HTR-8/SVneo (cell line): ENCODE results near the gene TFPI.
"Not testable (repeated sequence)": the region's sequence is repeated elsewhere in the genome, so short reads cannot be mapped to it uniquely, and the experiment has no call there.

Source experiments
- DNase-seq: peaks from one replicate; pipeline ENCODE4 v3.0.0; 2011; ENCODE audit warnings: low spot score, mixed read lengths; ENCODE audit not compliant: insufficient read length
- FAIRE-seq: peaks from 2 replicates; lab custom pipeline; 2011; peaks lifted over from hg19 to GRCh38; lab: Jason Lieb, UNC

TFPI gene

GRCh38 chr2:187554011-187554703 is at the start of gene TFPI:
TFPI (minus strand) TSS chr2:187554435; CDS start chr2:187503768, 50,667 bp downstream.
- FAIRE-seq: peak; percentile 36

GRCh38 chr2:187594801-187595200 is 40.6 kb upstream of the TFPI start:
- DNase-seq (no peak), FAIRE-seq (no peak)

More at GRCh38 chr2:187554011-187554703, at the start of gene TFPI:
- DNase-seq: peak; percentile 50

GRCh38 chr2:187593697-187594096 is 39.5 kb upstream of the TFPI start:
- DNase-seq (no peak), FAIRE-seq (no peak)

- no peak for DNase-seq
- no peak for FAIRE-seq
Observed at GRCh38 chr2:187593098-187593497, 38.9 kb upstream of the TFPI start.

DNA sequence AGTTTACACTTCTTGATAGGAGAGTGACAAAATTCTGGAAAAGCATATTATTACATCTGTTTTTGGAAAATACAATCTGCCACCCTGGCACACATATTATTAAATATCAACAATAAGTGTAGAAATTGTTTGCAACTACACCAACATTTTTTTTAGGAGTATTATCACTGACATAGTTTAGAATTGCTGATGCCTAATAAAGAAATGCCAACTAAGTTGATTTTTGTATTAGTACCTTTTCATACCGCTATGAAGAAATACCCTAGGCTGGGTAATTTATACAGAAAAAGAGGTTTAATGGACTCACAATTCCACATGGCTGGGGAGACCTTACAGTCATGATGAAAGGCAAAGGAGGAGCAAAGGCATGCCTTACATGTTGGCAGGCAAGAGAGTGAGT is 35.9 kb upstream of the TFPI start:
- no peak for FAIRE-seq

DNA sequence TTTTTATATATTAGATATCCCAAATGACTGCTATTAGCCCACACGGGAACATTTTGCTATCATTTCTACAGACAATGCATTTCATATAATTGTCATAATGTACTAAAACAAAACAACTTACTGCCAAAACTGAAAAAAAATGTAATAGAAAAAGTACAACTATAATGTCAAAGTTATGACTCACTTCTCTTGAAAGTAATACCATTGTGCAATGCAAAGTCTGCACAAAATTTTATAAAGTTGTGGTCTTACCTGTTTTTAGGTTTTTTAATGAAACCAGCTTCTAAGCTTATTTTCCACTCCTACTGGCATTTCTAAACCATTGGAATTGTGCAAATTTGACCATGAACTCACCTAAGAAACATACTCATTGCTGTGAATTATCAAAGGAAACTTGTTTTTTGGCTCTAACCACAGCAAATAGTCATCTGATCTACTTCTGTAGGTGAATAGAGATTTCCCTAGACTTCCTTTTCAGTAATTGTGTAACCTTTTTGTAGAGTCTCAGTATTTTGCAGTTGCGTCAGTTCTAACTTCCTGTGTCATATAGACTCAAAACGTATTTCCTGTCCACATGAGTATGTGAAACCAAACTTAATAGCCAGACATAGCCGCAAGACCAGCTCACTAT is 31.9 kb upstream of the TFPI start:
- DNase-seq: no peak
- no peak for FAIRE-seq

More for the DNA sequence above, 35.9 kb upstream of the TFPI start:
- no peak for DNase-seq

GRCh38 chr2:187581125-187581896 is 27.1 kb upstream of the TFPI start:
- DNase-seq: peak; percentile 23
- FAIRE-seq: peak; percentile 89

- peak; percentile 41 for DNase-seq
- FAIRE-seq: no peak
Observed at GRCh38 chr2:187580462-187581124, 26.4 kb upstream of the TFPI start.

DNA sequence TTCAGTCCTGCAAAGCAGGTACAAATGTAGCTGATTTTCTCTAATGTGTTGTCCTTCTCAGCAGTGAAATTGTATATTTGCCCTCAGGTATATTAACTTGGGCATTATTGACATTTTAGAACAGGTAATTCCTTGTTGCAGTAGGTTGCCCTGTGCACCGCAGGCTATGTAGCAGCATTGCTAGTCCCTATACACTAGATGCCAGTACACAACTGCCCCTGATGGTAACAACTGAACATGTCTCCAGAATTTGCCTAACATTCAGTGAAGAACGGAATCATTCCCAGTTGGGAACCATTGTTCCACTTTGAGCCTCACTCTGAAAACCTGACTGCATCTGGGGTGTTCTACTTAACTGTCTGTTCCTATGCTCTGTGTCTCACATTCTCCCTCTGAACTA is 23.1 kb upstream of the TFPI start:
- FAIRE-seq (peak; percentile 83), DNase-seq (no peak)

- no peak for FAIRE-seq
- DNase-seq: no peak
Observed at GRCh38 chr2:187576906-187577305, 22.7 kb upstream of the TFPI start.

DNA sequence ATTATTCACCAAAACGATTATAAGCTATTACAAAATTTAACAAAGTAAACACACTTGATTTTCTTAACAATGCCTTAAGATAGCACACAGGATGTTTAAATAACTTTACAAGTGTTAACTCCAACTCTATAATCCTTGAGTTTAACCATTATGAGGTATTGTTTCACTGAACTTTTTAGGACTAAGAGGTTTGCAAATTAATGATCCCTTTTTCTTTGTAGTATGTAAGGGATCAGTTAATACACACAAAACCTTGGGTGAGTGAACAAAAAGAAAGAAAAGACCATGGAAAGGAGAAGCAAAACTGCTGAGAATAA is 21.5 kb upstream of the TFPI start:
- FAIRE-seq: no peak
- no peak for DNase-seq

- DNase-seq (no peak), FAIRE-seq (no peak)
Observed at GRCh38 chr2:187574969-187575750, 20.9 kb upstream of the TFPI start.

DNA sequence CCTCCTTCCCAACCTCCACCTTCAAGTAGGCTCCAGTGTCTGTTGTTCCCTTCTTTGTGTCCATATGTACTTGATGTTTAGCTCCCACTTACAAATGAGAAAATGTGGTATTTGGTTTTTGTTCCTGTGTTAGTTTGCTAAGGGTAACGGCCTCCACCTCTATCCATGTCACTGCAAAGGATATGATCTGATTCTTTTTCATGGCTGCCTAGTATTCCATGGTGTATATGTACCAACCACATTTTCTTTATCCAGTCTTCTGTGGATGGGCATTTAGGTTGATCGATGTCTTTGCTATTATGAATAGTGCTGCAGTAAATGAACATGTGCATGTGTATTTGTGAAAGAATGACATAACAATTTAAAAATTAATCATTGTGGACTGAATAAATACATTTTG is 19.5 kb upstream of the TFPI start:
- FAIRE-seq (peak; percentile 42), DNase-seq (no peak)

DNA sequence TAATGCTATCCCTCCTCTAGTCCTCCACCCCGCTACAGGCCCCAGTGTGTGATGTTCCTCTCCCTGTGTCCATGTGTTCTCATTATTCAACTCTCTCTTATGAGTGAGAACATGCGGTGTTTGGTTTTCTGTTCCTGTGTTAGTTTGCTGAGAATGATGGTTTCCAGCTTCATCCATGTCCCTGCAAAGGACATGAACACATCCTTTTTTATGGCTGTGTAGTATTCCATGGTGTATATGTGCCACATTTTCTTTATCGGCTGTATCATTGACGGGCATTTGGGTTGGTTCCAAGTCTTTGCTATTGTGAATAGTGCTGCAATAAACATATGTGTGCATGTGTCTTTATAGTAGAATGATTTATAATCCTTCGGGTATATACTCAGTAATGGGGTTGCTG is 17.8 kb upstream of the TFPI start:
- not testable (repeated sequence) for FAIRE-seq, DNase-seq

DNA sequence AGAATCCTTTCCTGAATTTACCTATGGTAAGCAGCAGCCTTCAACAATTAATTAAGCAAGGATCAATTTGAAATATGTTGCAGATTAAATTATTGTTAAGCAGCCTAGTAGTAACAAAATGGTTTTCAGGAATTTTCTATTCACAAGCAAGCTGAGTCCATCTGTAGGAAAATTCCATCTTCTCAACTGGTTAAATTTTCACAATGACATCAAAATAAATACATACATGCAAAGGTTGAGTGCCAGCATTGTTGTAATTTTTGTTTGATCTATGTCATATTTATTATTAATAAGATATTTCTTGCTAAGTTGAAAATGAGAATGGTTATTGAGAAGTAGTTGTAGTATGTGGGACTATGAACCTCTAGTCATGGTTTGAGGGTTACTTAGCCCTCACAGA is 15.3 kb upstream of the TFPI start:
- FAIRE-seq: no peak
- DNase-seq: no peak

- FAIRE-seq (no peak), DNase-seq (no peak)
Observed at GRCh38 chr2:187569042-187569441, 14.8 kb upstream of the TFPI start.

GRCh38 chr2:187567126-187567525 is 12.9 kb upstream of the TFPI start:
- no peak for DNase-seq
- FAIRE-seq: no peak

- no peak for FAIRE-seq
Observed at GRCh38 chr2:187566712-187567111, 12.5 kb upstream of the TFPI start.

GRCh38 chr2:187566266-187566665 is 12.0 kb upstream of the TFPI start:
- no peak for DNase-seq
- no peak for FAIRE-seq

More at GRCh38 chr2:187566712-187567111, 12.5 kb upstream of the TFPI start:
- no peak for DNase-seq

- FAIRE-seq, DNase-seq: not testable (repeated sequence)
Observed at GRCh38 chr2:187565618-187566017, 11.4 kb upstream of the TFPI start.
